CD8-positive, alpha-beta memory T cell (primary cell): ENCODE measurements around the gene BRME1. TPM values are rescaled to one million over a fixed set of nuclear protein-coding genes. Genes with fewer than 3 reads are reported as not detected.
"Not testable (repeated sequence)": the region's sequence is repeated elsewhere in the genome, so short reads cannot be mapped to it uniquely, and the experiment has no call there.

Experiments used
- CTCF ChIA-PET: fragments of 350-600 bp; sonication (Branson Sonifier 250); formaldehyde crosslinking; loops from one replicate; lab custom pipeline; 2021; ENCODE audit warnings: antibody characterized with exemption; lab: Charles Lee
- POLR2A ChIA-PET: fragments of 350-600 bp; sonication (Branson Sonifier 250); formaldehyde crosslinking; loops from one replicate; lab custom pipeline; 2021; ENCODE audit warnings: antibody characterized with exemption; lab: Charles Lee
- DNase-seq, 5 donors: peaks; one replicate each; pipeline versions ENCODE4 v3.0.0 to v3.0.0-alpha.2; 2020 to 2022; ENCODE audit warnings: mixed read lengths in 1 of 5
- H3K27ac ChIP-seq: one replicate; pipeline ENCODE4 v1.7.0; 2013; ENCODE audit warnings: low read depth, mild to moderate bottlenecking, low read length, moderate library complexity
- H3K27me3 ChIP-seq: 2 replicates; pipeline ENCODE4 v1.7.0; 2013; ENCODE audit warnings: low read length, mild to moderate bottlenecking; ENCODE audit not compliant: insufficient read depth, poor library complexity, severe bottlenecking
- H3K36me3 ChIP-seq: 2 replicates; pipeline ENCODE4 v1.7.0; 2013; ENCODE audit warnings: mild to moderate bottlenecking, low read length, moderate library complexity; ENCODE audit not compliant: insufficient read depth
- H3K4me1 ChIP-seq: 2 replicates; pipeline ENCODE4 v1.7.0; 2013; ENCODE audit warnings: mild to moderate bottlenecking, low read length, moderate library complexity; ENCODE audit not compliant: insufficient read depth
- H3K4me3 ChIP-seq: 2 replicates; pipeline ENCODE4 v1.7.0; 2013; ENCODE audit warnings: mild to moderate bottlenecking, low read length
- H3K9me3 ChIP-seq: 2 replicates; pipeline ENCODE4 v1.7.0; 2013; ENCODE audit warnings: mild to moderate bottlenecking, low read length
- H3K27ac Mint-ChIP-seq, 8 donors: one replicate each; pipeline ENCODE4 v1.8.0; 2020 to 2021; ENCODE audit warnings: mixed read lengths in 8 of 8, mild to moderate bottlenecking in 6 of 8, inconsistent platforms in 3 of 8, moderate library complexity in 3 of 8
- H3K27me3 Mint-ChIP-seq, 2 donors: one replicate each; pipeline ENCODE4 v1.8.0; 2020 to 2021; ENCODE audit warnings: mixed read lengths in 2 of 2, mild to moderate bottlenecking in 1 of 2, moderate library complexity in 1 of 2
- H3K36me3 Mint-ChIP-seq, 3 donors: one replicate each; pipeline ENCODE4 v1.8.0; 2020 to 2021; ENCODE audit warnings: mixed read lengths in 3 of 3, inconsistent platforms in 1 of 3, mild to moderate bottlenecking in 1 of 3
- H3K4me1 Mint-ChIP-seq, 3 donors: one replicate each; pipeline ENCODE4 v1.8.0; 2020 to 2021; ENCODE audit warnings: mixed read lengths in 3 of 3, inconsistent platforms in 1 of 3, mild to moderate bottlenecking in 1 of 3
- H3K4me3 Mint-ChIP-seq, 7 donors: one replicate each; pipeline ENCODE4 v1.8.0; 2020 to 2021; ENCODE audit warnings: mixed read lengths in 7 of 7, mild to moderate bottlenecking in 6 of 7, moderate library complexity in 4 of 7, inconsistent platforms in 2 of 7
- H3K9me3 Mint-ChIP-seq, 5 donors: one replicate each; pipeline ENCODE4 v1.8.0; 2020 to 2022; ENCODE audit warnings: mixed read lengths in 5 of 5, mild to moderate bottlenecking in 3 of 5, moderate library complexity in 2 of 5, inconsistent platforms in 1 of 5
- polyA plus RNA-seq: library from polyadenylated mRNA; unstranded; fragments of 300-500 nt; fragmentation: Illumina TruSeq; gene quantifications from one replicate; pipeline ENCODE4 v1.2.3, GENCODE V29; 2021
- total RNA-seq, 2 experiments: library from RNA; stranded (reverse); gene quantifications; one replicate each; pipeline ENCODE4 v1.2.3, GENCODE V29; 2021

The BRME1 gene
- total and polyA plus RNA-seq, 3 experiments from 2014 or later = 3.5 to 8.2 (median 6.8) TPM

- Mint-ChIP-seq H3K36me3 (peaks cover 16 to 65% (median 19%) of the 10 kb centered on the region in 3 donors), H3K27ac (peak overlapping the region in 2 of 8 donors; percentile 78 to 90), H3K4me1 (peaks cover 0 to 4% (median 3%) of the 10 kb centered on the region in 3 donors), H3K9me3 (no peaks in the 10 kb centered on the region), H3K27me3 (no peaks in the 10 kb centered on the region), H3K4me3 (no peak overlapping the region)
- H3K27ac ChIP-seq = no peak overlapping the region
- peaks cover 5% of the 10 kb centered on the region for H3K9me3 ChIP-seq
- H3K27me3 ChIP-seq = no peaks in the 10 kb centered on the region
- H3K4me1 ChIP-seq = no peaks in the 10 kb centered on the region
- DNase-seq = no peak
- POLR2A ChIA-PET = no interaction called here
- no peak overlapping the region for H3K4me3 ChIP-seq
- H3K36me3 ChIP-seq = peaks cover 8% of the 10 kb centered on the region
- CTCF ChIA-PET = no interaction called here
Measured at GRCh38 chr19:13923194-13923987, 17.5 kb upstream of the BRME1 start.

- H3K27me3 Mint-ChIP-seq, H3K27me3 ChIP-seq, H3K4me3 ChIP-seq, H3K4me3 Mint-ChIP-seq, POLR2A ChIA-PET, DNase-seq, H3K27ac ChIP-seq, CTCF ChIA-PET, H3K4me1 ChIP-seq, H3K36me3 ChIP-seq, H3K9me3 ChIP-seq, H3K9me3 Mint-ChIP-seq, H3K4me1 Mint-ChIP-seq: not testable (repeated sequence)
- Mint-ChIP-seq H3K36me3 (peaks cover 14 to 65% (median 16%) of the 10 kb centered on the region in 3 donors), H3K27ac (peak overlapping the region in 2 of 8 donors; percentile 15 to 17)
Measured at GRCh38 chr19:13922118-13922517, 16.2 kb upstream of the BRME1 start.

- Mint-ChIP-seq H3K4me1 (peaks cover 0 to 4% (median 3%) of the 10 kb centered on the region in 3 donors), H3K36me3 (peaks cover 14 to 64% (median 16%) of the 10 kb centered on the region in 3 donors), H3K9me3 (no peaks in the 10 kb centered on the region), H3K27ac (peak overlapping the region in 7 of 8 donors; percentile 15 to 83 (median 73)), H3K4me3 (peak overlapping the region in 1 of 7 donors; percentile 27), H3K27me3 (no peaks in the 10 kb centered on the region)
- Histone ChIP-seq H3K27ac (no peak overlapping the region), H3K9me3 (peaks cover 5% of the 10 kb centered on the region), H3K4me3 (no peak overlapping the region), H3K27me3 (no peaks in the 10 kb centered on the region), H3K4me1 (no peaks in the 10 kb centered on the region), H3K36me3 (peaks cover 8% of the 10 kb centered on the region)
- no peak for DNase-seq
- ChIA-PET POLR2A (interaction anchor here (0.6 kb wide), 1 partner anchor 113 kb away, joined by 7 read pairs; no protein-coding TSS in a partner anchor), CTCF (no interaction called here)
Measured at GRCh38 chr19:13920940-13921747, 15.2 kb upstream of the BRME1 start.

GRCh38 chr19:13920524-13920923, 14.6 kb upstream of the BRME1 start:
- CTCF ChIA-PET = no interaction called here
- no peaks in the 10 kb centered on the region for H3K27me3 ChIP-seq
- Mint-ChIP-seq H3K27me3 (no peaks in the 10 kb centered on the region), H3K4me1 (peaks cover 0 to 4% (median 3%) of the 10 kb centered on the region in 3 donors), H3K4me3 (no peak overlapping the region), H3K36me3 (peaks cover 14 to 67% (median 16%) of the 10 kb centered on the region in 3 donors), H3K9me3 (no peaks in the 10 kb centered on the region), H3K27ac (peak overlapping the region in 1 of 8 donors; percentile 82)
- peaks cover 8% of the 10 kb centered on the region for H3K36me3 ChIP-seq
- DNase-seq = no peak
- H3K27ac ChIP-seq = no peak overlapping the region
- peaks cover 5% of the 10 kb centered on the region for H3K9me3 ChIP-seq
- H3K4me3 ChIP-seq = no peak overlapping the region
- no peaks in the 10 kb centered on the region for H3K4me1 ChIP-seq
- POLR2A ChIA-PET = no interaction called here

GRCh38 chr19:13918726-13919411, 13.0 kb upstream of the BRME1 start:
- Histone ChIP-seq H3K9me3 (peaks cover 5% of the 10 kb centered on the region), H3K36me3 (peaks cover 8% of the 10 kb centered on the region), H3K27me3 (no peaks in the 10 kb centered on the region), H3K27ac (no peak overlapping the region), H3K4me3 (no peak overlapping the region), H3K4me1 (no peaks in the 10 kb centered on the region)
- no peak overlapping the region for H3K4me3 Mint-ChIP-seq
- H3K27me3 Mint-ChIP-seq = no peaks in the 10 kb centered on the region
- POLR2A ChIA-PET = no interaction called here
- DNase-seq = no peak
- H3K27ac Mint-ChIP-seq = peak overlapping the region in 1 of 8 donors; percentile 47
- peaks cover 0 to 4% (median 3%) of the 10 kb centered on the region in 3 donors for H3K4me1 Mint-ChIP-seq
- CTCF ChIA-PET = interaction anchor here (1.5 kb wide), 1 partner anchor 20 kb away, joined by 3 read pairs; the partner anchor contains the start of gene PODNL1
- H3K36me3 Mint-ChIP-seq = peaks cover 13 to 71% (median 16%) of the 10 kb centered on the region in 3 donors
- no peaks in the 10 kb centered on the region for H3K9me3 Mint-ChIP-seq

- Histone ChIP-seq H3K36me3 (peaks cover 8% of the 10 kb centered on the region), H3K27ac (no peak overlapping the region), H3K27me3 (no peaks in the 10 kb centered on the region), H3K4me1 (no peaks in the 10 kb centered on the region), H3K9me3 (peaks cover 5% of the 10 kb centered on the region), H3K4me3 (no peak overlapping the region)
- Mint-ChIP-seq H3K4me3 (no peak overlapping the region), H3K27me3 (no peaks in the 10 kb centered on the region), H3K27ac (no peak overlapping the region), H3K36me3 (peaks cover 11 to 69% (median 16%) of the 10 kb centered on the region in 3 donors), H3K9me3 (no peaks in the 10 kb centered on the region), H3K4me1 (peaks cover 0 to 4% (median 3%) of the 10 kb centered on the region in 3 donors)
- ChIA-PET CTCF (interaction anchor here (1.5 kb wide), 1 partner anchor 21 kb away, joined by 3 read pairs; the partner anchor contains the start of gene PODNL1), POLR2A (no interaction called here)
- no peak for DNase-seq
Measured at GRCh38 chr19:13917888-13918406, 12.0 kb upstream of the BRME1 start.

- no peaks in the 10 kb centered on the region for H3K4me1 Mint-ChIP-seq
- H3K9me3 Mint-ChIP-seq = no peaks in the 10 kb centered on the region
- H3K27me3 Mint-ChIP-seq = no peaks in the 10 kb centered on the region
- no peak overlapping the region for H3K4me3 Mint-ChIP-seq
- H3K36me3 ChIP-seq = no peaks in the 10 kb centered on the region
- no peak overlapping the region for H3K27ac ChIP-seq
- H3K36me3 Mint-ChIP-seq = peaks cover 0 to 65% (median 2%) of the 10 kb centered on the region in 3 donors
- no peaks in the 10 kb centered on the region for H3K4me1 ChIP-seq
- H3K9me3 ChIP-seq = no peaks in the 10 kb centered on the region
- CTCF ChIA-PET = interaction anchor here (0.7 to 1.2 kb wide), 2 partner anchors 12 to 76 kb away, joined by 3 to 4 read pairs; no protein-coding TSS in a partner anchor
- no peak overlapping the region for H3K4me3 ChIP-seq
- no peaks in the 10 kb centered on the region for H3K27me3 ChIP-seq
- POLR2A ChIA-PET = no interaction called here
- H3K27ac Mint-ChIP-seq = peak overlapping the region in 1 of 8 donors; percentile 76
- DNase-seq = no peak
Measured at GRCh38 chr19:13914777-13915176, 8.9 kb upstream of the BRME1 start.
